NCI-H2196 (cell line): ENCODE data around the gene PDK2.
A peak's percentile ranks its signal among the peaks of the same experiment; 100 is the strongest.

Experiments
- DNase-seq: peaks from one replicate; lab custom pipeline; 2025; ENCODE audit not compliant: unreplicated experiment; lab: John Stamatoyannopoulos, UW

PDK2 gene

DNA sequence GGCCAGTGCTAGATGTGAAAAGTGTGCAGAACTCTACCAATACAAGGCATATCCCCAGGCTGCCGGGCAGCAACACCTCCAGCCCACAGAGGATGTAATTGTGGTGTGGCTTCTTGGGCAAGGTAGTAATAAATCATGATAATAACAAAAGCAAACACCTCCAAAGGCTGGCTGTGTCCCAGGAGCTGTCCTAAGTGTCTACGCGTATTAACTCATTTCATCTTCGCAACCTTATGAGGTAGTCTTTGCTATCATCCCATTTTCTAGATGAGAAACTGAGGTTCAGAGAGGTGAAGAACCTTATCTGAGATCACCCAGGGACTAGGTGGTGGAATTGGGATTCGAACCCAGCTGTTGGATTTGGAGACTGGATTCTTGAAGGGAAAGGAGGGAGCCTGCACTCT lies 5.3 kb downstream of the PDK2 start:
- DNase-seq = no peak

DNA sequence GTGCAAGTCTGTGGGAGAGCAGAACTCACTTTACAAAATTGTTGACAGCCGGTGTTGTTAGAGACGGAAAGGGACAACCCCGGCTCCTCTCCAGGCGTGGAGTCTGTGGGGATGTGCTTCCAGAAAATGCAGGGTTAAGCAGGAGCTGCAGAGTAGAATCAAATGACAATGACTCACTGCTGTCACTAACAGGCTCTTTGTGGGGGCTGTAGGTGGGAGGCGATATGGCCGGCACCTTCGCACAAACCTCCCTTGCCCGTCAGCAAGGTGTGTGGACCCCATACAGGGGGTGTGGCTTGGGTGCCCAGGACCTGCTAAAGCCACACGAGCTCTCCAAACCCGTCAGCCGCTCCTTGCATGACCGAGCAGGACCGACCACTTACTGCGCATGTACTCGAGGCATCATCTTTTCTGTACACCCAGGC lies 5.8 kb downstream of the PDK2 start:
- DNase-seq = no peak

DNA sequence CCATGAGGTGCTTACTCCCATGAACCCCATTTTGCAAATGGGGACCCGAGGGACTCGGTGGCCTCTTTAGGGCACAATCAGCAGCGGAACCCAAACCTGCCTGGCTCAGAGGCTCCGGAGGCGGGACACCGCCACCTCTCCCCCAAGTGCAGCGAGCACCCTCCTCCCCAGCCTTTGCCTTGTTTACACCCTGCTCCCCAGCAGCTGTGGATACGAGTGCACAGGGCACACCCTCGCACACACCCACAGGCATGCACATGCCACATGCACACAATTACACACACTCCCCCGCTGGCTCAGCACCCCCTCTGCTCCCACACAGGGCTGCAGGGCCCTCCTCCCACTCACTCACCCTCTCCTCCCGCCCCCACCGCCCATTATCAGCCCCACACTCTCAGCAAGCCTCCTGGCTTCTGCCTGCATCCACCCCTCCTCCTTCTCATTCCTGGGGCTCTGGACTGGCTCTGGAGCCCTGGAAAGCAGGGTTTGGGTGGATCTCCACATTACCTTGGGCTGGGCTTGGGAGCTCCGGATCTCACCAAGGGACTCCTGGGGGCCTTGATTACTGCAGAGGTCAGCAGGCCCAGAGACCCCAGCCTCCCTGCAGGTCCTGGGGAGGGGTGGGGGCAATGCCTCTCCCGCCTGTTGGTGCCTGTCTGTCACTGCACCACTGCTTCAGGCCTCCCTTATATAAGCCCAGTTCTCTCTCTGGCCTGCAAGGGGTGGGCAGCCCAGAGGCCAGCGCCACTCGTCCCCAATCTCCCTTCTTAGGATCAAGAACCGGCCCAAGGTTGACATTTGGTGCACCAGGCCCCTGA lies 6.4 kb downstream of the PDK2 start:
- DNase-seq = no peak

DNA sequence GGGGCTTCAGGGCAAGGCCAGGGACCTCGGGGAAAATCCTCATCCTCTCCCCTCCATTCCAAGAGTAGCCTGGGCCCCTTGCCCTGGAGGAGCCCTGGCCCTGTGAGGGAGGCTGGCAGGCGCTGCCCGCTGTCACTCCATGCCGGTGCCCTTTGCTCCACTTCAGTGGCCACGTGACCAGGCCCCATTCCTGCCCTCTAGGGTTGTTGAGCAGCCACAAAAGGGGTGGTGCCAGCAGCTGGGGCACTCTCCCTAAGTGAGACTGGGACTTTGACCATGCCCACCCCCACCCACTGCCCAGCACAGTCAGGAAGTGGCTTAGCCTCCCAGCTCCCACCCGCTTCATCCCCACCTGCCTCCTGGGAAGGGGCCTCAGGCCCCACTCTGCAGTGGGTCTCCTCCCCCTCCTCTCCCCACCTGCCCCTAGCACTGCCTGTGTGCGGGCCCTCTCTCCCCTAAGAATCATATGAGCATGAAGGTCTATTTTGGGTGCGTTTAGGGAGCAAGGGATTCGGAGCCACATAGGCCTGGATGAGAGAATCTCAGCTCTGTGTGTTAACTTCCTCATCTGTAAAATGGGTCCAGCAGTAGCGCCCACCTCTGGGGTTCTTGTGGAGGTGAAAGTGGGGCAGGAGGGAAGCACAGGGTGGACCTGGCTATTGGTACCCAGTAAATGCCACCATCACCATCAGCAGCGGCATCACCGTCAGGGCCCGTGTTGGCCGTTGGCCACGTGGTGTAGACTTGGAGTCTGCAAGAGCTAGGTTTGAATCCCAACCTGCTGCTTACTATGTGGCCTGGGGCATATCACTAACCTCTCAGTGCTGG lies 7.2 kb downstream of the PDK2 start:
- no peak for DNase-seq

DNA sequence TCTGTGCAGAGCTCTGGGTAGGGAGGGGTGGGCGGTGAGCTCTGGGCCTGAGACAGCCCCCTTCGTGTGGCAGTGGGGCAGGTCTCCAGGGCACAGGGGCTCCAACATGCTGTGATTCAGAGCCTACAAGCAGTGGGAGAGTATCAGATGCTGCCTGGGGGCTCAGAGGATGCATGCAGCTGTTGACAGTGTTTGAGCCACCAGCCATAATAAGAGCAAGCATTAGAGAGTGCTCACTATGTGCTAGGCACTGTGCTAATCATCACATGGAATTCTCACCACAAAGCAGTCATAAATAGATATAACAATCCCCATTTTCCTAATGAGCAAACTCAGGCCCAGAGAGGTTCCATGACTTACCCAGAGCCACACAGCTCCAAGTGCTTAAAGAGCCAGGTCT lies 8.1 kb downstream of the PDK2 start:
- DNase-seq = no peak

DNA sequence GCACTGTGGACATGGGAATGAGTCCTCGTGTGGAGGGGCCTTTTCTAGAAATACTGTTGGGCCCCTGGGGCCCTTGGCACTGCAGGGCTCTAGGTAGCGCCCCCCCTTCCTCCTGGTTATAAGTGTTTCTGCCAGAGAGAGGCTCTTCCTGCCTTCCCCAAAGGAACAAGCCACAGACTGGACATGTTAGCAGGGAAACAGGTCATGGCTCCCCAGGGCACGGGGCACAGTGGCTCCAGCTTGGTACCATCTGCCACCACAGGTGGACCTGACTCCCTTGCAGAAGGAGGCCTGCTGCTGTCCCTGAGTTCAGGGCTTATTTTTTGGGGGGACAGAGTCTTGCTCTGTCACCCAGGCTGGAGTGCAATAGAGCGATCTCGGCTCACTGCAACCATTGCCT lies 8.8 kb downstream of the PDK2 start:
- DNase-seq = no peak

DNA sequence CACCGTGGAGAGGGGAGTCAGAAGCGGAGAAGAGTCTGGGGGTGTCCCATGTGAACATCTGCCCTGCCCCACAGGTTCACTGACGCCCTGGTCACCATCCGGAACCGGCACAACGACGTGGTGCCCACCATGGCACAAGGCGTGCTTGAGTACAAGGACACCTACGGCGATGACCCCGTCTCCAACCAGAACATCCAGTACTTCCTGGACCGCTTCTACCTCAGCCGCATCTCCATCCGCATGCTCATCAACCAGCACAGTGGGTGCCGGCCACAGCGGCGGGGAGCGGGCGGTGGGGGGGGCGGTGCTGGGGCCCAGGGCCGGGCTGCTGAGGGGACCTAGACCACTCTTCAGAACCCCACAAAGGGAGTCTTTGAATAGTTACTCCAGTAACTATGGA lies 10.7 kb downstream of the PDK2 start:
- no peak for DNase-seq

DNA sequence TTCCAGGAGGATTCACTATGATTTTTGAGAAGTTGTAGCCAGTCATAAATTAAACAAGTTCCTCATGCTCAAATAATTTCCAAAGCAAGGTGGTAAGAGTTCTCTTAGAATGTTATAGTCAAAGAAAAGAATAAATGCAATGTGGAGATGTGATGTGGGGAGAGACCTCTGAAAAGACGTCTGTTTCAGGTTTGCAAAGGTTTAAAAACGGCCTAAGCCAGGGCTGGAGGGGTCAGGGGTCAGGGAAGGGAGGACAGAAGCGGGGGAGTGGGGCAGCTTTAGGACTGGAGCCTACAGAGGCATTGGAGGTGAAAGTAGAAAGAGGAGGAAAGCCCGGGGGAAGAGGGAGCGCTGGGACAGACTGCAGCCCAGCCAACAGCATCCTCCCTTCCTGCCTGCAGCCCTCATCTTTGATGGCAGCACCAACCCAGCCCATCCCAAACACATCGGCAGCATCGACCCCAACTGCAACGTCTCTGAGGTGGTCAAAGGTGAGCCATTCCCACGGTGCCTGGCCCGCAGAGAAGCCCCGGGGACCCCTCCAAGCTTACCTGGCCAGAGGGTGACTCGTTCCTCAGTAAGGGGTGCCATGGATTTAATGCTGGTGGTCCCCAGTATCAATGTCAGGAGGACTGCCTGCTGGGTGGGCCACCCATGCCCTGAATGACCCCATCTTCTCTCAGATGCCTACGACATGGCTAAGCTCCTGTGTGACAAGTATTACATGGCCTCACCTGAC lies 11.4 kb downstream of the PDK2 start:
- DNase-seq = no peak

DNA sequence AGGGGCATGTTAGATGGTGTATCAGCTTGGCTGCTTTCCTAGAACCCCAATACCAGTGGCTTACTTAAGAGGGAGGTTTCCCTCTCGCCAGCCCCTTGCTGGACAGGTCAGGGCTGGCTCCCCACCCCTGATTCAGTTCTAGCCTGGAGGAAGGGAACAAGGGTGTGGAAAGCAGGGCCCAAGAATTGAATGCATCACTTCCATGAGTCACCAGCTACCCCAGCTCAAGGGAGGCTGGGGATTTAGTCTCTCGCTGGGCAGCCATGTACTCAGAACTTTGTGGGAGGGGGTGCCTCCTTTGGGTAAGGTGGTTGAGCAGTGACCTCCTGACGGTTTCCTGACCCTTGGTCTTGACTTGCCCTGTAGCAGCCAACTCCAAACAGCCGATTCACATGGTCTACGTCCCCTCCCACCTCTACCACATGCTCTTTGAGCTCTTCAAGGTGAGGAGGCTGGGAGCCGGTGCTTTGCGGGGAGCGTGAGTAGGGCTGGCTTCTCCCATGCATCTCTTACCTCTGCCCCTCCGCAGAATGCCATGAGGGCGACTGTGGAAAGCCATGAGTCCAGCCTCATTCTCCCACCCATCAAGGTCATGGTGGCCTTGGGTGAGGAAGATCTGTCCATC lies 12.8 kb downstream of the PDK2 start:
- no peak for DNase-seq

DNA sequence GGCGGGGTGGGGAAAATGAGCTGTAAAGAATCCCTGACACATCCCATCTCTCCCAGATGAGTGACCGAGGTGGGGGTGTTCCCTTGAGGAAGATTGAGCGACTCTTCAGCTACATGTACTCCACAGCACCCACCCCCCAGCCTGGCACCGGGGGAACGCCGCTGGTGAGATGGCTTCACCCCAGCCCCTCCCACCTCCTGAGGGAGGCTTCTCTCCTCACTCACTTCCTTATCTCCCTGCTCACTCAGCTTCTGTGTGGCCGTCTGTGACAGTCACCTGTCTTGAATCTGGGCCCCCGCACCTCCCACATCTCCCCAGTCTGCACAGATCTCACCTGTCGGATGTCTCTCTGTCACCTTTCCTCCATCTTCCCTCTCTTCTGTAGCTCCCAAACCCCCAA lies 13.4 kb downstream of the PDK2 start:
- no peak for DNase-seq

DNA sequence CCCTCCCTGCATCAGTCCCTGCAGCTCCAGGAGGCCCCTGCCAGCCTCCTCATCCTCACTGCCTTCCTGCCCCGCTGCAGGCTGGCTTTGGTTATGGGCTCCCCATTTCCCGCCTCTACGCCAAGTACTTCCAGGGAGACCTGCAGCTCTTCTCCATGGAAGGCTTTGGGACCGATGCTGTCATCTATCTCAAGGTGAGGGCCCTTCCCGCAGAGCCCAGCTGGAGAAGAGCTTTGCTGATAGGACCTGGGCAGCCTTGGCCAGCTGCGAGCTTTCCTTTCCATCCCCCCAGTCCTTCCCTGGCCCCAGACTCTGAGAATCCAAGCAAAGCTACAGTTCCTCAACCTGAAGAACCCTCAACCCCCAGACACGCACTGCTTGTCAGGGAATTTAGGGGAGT lies 14.1 kb downstream of the PDK2 start:
- DNase-seq = no peak

DNA sequence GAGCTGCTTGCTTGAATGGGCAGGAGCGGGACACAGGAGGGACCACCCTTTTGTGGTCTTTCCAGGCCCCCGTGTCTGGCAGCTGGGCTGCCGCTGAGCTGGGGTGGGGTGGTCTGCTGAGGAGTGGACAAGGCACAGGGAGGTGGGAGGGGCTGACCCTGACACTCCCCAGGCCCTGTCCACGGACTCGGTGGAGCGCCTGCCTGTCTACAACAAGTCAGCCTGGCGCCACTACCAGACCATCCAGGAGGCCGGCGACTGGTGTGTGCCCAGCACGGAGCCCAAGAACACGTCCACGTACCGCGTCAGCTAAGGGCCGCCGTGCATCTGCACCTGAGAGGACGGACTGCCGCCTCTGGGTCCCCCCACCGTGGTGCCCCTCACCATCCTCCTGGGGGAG lies 14.6 kb downstream of the PDK2 start:
- no peak for DNase-seq

DNA sequence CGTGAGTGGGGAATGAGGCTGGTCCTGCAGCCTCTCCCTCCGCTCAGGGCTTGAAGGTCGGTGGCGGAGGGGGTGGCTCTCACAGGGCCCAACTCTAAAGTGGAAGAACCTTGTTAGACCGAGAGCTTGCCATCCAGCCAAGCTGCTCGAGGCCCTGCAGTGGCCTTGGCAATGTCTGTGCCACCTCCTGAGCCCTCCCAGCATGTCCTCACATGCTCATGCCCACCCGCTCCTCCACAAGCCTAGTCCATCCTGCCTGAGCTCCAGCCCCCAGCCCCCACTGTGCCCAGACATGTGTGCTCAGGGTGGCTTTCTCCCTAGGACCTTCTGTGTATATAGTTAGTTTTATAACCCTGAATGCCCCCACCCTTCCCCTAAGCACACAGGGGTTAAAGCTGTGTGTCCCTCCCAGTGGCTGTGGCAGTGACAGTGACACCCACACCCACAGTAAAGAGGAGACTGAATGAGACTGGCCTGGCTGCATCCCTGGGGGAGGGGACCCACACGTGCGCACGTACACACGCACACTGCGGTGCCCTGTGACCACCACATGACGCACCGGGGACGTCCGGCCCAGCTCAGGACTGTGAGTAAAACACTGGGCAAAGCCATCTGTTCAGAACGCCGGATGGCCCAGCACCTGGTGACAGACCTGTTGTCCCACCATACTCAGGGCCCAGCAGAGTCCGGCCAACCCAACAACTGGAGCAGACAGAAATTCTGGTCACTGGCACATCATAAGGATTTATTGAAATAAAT lies 15.6 kb downstream of the PDK2 start:
- DNase-seq = no peak

DNA sequence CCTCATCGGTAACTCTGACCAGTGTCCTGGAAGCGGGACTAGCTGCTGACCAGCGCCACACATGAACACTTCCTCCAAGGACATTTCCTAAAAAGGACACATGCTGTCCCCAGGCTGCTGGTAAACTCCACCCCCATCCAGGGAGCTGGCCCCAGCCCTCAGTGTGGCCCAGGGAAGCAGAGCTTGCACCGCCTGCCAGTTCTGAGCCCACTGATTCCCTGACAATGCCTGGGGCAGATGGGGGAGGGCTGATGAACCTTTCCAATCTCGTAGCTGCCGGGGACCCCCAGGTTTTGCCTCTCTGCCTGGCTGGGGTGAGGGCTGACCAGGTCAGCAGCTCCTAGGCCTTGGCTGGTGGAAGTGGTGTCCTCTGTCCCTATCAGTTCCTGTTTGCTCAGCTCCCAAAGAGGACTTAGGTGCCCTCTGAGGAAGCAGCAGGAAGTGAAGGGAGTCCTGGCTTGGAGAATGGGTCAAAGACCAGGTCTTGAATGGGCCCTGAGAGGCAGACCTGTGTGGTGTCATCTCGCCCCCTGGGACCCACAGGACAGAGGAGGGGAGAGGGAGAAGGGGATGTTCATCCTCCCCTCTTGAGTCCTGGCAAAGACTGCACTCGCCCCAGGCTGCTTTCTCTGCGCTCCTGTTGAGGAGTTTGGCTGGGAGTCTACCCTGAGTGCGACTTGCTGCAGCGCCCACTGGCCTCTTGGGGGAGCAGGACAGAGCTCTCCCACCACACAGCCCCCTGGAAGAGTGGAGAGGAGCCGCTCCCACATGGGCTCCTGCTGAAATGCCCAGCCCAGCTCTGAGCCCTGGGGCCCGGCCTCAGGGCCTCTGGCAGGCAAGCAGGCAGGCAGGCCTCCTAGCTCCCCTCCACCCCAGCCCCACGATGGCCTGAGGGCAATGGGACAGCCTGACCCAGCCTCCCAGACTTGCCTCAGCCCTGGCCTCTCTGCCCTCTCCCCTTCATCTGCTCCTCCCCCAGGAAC lies 16.8 kb downstream of the PDK2 start:
- DNase-seq = no peak

DNA sequence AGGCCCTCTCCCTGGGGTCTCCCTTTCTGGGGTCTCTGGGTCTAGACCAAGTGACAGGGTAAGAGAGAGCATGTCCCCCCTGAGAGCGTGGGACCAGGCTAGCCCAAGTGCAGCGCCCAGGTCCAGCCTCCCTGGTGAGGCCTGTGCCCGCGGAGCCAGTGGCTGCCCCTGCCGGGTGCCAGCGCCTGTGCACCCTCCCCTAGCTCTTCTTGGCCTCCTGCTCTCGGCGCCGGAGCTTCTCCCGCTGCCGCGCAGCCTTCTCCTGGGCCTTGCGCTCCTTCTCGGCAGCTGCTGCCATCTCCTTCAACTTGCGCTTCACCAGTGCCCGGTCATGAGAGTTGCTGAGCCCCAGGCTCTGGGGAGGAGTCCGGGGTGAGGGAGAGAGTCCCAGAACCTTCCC lies 17.5 kb downstream of the PDK2 start:
- no peak for DNase-seq

DNA sequence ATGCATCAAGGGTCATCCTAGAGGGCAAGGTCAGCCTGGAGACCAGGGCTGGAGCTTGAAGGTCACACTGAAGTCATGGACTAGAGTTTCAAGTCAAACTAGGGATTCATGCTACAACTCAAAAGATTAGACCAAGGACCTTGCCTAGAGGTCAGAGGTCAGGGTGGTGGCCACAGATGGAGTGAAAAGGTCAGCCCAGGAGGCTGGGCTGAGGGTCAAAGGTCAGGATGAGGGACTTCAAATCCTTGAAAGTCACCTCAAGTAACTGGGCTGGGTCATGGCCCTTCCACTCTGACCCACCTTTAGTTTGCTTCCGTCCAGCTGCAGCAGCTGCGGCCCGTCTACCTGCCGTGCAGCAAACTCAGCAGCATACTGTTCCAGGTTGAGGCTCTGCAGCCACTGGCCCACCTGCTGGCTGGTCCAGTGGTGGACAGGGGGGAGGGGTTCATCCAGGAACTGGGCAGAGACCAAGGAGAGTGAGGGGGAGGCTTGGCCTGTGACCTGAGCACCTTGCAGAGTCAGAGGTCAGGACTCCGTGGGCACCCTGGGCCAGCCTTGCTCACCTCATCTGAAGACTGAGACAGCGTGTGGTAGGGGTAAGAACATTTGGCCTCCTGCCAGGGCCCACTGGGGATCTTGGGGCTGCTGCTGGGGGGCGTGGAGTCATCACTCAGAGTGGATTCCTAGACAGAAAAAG lies 18.6 kb downstream of the PDK2 start:
- DNase-seq = no peak

DNA sequence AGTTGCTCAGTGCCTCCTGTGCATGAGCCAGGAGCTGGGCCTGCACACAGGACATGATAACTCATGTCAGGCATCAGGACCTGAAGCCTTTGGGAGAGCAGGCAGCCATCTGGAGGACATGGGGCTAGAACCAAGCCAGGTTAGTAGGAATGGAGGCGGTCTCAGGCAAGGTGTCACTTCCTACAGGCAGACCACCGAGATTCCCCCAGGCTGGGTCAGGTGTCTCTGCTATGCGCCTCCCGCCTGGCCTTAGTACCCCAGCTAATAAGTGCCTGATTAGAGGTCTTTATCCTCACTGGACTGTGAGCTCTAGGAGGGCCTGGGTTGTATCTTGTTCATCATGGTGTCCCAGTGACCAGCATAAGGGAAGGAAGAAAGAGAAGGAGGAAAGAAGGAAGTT lies 19.2 kb downstream of the PDK2 start:
- no peak for DNase-seq

DNA sequence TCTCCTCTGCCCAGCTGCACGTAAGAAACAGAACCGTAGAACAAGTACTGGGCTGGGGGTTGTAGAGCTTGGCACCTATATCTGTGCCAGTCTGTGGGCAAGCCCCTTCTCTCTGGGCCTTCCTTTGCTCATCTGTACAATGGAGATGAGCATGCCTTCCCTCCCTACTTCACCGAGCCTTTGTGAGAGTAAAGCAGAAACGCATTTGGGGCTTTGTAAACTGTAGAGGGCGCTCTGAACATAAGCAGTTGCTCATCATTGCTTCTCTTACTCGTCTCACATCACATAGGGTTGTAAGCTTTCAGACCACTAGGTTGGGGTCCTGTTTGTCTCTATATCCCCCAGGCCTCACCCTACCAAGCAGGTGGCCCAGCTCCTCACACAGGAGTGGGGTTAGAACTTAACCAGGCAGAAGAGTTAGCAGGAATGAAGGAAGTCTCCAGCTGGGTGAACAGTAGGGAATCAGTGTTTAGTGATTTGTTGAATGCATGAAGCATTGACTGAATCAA lies 19.8 kb downstream of the PDK2 start:
- DNase-seq = peak; percentile 71

DNA sequence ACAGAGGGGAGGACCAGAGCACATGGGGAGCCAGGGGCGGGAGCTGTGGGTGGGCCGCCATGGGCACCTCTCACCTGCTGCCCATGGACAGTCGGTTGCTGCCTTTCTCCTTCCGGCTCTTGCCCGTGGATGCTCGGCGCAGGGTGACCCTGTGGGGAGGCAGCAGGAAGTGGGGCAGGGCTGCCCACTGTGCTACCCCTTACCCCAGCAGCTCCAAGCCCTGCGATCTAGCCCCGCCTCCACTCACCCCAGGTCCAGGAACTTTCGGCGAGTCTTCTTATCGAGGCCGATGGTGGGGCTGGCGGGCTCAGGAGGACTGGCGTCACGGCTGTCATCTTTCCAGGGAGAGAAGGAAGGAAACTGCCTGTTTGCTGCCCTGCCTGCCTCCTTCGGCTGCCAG lies 20.6 kb downstream of the PDK2 start:
- DNase-seq = no peak
